HG02973 (cell line): Measurements from ENCODE around the gene NAPEPLD.
"Not testable (repeated sequence)": the region's sequence is repeated elsewhere in the genome, so short reads cannot be mapped to it uniquely, and the experiment has no call there.

Experiments used
- ATAC-seq: cut with Tn5 transposase; IDR thresholded peaks from one replicate; pipeline ENCODE4 v1.9.1; 2021; ENCODE audit warnings: moderate library complexity; ENCODE audit not compliant: unreplicated experiment

NAPEPLD gene

GRCh38 chr7:103148994-103149807 lies at the start of gene NAPEPLD:
TSS of gene NAPEPLD (minus strand) at chr7:103149099. CDS start at chr7:103128776, 20,323 bp downstream.
- peak; percentile 83 for ATAC-seq

DNA sequence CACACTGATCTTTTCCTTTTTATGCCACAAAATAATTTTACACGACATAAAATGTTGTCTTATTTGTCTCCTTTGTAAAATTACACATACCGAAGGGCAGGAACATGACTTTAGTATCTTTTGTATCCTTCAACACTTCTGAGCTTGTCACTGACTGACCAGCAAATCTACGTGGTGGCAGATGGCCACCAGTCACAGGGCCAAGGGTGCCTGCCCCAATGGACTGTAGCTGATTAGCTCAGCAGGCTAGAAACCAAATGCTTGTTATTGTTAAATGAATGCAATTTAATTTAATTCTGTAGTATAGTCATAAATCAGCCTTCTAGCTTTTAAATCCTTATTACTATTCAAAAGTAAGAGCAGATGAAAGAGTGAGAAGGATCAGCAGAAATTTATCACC lies 49.2 kb upstream of the NAPEPLD start:
- not testable (repeated sequence) for ATAC-seq

GRCh38 chr7:103195364-103195763 lies 46.5 kb upstream of the NAPEPLD start:
- not testable (repeated sequence) for ATAC-seq

- ATAC-seq = not testable (repeated sequence)
These were observed 23.7 kb upstream of the NAPEPLD start for GRCh38 chr7:103172415-103173146.

DNA sequence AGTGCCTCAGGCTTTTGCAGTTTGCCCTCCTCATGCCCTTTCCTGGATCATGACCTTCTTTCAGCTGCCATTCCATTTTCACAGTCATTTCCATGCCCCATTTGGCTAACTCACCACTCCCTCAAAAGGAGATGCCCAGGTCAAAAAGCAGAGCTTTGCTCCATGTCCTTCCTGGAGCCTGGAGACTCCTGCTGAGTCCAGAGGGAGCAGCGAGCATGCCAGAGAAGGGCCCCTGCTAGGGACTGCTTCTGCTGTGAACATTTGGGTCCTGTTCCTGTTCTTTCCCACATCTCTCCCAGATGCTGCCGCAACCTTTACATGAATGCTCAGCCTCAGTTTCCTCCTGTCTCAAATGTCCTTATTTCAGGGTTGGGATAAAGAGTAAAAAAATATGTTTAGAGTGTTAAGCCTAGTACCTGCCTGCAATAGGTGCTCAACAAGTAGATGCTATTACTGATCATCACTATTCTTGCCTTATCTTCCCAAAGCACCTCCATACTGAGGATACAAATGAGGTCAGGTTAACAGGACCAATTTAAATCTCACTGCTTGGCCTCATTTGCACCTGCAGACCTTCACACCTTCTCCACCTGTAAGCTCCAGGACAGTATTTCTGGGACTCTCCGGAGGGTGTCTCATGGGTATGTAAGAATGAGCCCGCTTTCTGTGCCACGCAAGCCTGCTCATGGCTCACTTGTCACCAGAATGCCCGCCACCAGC lies 23.0 kb upstream of the NAPEPLD start:
- ATAC-seq = not testable (repeated sequence)

GRCh38 chr7:103166921-103167544 lies 18.1 kb upstream of the NAPEPLD start:
- ATAC-seq = not testable (repeated sequence)

- ATAC-seq = not testable (repeated sequence)
These were observed 14.4 kb upstream of the NAPEPLD start for GRCh38 chr7:103163087-103163825.

- not testable (repeated sequence) for ATAC-seq
These were observed 13.7 kb upstream of the NAPEPLD start for GRCh38 chr7:103162641-103163040.

GRCh38 chr7:103161998-103162616 lies 13.2 kb upstream of the NAPEPLD start:
- ATAC-seq = not testable (repeated sequence)

DNA sequence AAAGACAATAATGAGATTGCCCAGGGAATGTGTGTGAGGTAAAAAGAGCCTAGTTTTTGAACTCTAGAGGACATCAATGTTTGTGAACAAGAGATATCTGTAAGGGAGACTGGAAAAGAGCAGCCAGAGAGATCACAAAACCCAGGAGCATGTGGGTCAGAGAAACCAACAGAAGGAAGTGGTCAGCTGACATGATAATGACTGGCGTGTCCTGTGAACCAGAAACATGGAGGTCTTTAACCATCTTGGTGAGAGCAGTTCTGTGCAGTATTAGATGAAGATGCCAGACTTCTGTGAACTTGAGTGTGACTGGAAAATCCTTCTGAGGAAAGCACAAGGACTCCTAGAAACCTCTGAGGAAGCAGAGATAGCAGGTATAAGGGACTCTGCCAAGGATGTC lies 10.2 kb upstream of the NAPEPLD start:
- ATAC-seq = not testable (repeated sequence)

DNA sequence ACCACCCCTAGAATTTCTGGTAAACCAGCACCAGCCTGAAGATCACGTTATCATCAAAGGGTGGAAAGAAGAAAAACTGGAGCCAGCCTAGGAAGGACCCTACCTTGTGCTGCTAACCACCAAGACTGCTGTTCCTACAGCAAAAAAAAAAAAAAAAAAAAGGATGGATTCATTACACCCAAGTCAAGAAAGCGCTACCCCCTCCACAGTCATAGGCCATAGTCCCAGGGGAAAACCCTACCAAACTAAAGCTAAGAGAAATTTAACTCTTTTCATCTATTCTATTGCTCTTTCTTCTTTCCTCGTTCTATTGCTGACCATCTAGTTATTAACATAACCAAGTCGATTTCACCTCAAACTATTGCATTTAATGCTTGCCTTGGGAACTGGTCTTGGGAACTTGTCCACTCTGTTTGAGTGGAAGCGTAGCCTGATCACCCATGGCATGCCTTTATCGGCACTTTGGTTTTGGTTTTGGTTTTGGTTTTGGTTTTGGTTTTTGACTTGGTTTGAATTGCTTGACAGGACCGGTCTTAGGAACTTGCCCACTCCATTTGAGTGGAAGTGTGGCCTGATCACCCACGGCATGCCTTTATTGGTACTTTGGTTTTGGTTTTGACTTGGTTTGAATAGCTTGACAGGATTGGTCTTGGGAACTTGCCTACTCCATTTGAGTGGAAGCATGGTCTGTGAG lies 6.6 kb upstream of the NAPEPLD start:
- ATAC-seq = not testable (repeated sequence)

- ATAC-seq = no peak
These were observed 5.1 kb upstream of the NAPEPLD start for GRCh38 chr7:103154042-103154441.

DNA sequence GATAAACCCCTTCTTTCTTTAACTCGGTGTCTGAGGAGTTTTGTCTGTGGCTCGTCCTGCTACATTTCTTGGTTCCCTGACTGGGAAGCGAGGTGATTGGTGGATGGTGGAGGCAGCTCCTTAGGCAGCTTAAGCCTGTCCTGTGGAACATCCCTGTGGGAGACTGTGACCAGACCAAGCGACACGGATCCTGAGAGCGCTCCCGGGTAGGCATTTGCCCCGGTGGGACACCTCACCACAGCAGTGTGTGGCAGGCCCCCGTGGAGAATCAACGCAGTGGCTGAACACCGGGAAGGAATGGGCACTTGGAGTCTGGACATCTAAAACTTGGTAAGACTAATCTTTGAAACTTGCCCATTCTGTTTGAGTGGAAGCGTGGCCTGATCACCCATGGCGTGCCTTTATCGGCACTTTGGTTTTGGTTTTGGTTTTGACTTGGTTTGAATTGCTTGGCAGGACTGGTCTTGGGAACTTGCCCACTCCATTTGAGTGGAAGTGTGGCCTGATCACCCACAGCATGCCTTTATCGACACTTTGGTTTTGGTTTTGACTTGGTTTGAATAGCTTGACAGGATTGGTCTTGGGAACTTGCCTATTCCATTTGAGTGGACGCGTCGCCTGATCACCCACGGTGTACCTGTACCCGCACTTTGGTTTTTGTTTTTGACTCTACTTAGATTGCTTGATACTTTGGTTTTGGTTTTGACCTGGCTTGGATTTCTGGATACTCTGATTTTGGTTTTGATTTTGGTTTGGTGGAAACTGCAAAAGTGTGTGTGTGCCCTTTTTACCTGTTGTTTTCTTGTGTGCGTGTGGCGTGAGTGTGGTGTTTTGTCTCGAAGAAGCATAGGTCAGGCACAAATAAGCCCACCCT lies 4.1 kb upstream of the NAPEPLD start:
- not testable (repeated sequence) for ATAC-seq

- not testable (repeated sequence) for ATAC-seq
These were observed 3.2 kb upstream of the NAPEPLD start for GRCh38 chr7:103151993-103152676.

DNA sequence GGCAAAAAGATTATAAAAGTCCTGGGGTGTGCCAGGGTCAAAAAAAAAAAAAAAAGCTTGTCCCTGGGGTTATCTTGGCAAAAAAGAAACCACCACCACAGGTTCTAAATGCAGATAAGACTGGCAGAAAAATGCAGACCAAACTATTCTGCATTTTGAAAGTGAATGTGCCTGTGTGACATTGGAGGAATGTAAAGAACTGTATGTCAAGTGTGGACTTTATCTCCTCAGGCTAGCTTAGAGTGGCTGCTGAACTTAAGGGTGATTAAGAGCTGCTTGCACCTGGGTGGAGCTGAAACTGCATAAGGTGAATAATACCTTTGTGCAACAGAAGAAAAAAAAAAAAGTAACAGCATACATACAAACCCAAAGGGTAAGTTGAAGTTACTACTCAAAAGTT lies 1.3 kb upstream of the NAPEPLD start:
- no peak for ATAC-seq

- no peak for ATAC-seq
These were observed 895 bp upstream of the NAPEPLD start for GRCh38 chr7:103149808-103150180.

- no peak for ATAC-seq
These were observed 537 bp downstream of the NAPEPLD start for GRCh38 chr7:103148131-103148993.
